GM19025 (cell line): ENCODE measurements around the gene CRYL1.
"Not testable (repeated sequence)": the region's sequence is repeated elsewhere in the genome, so short reads cannot be mapped to it uniquely, and the experiment has no call there.

Experiments
- ATAC-seq: cut with Tn5 transposase; IDR thresholded peaks from one replicate; pipeline ENCODE4 v1.9.1; 2021; ENCODE audit warnings: mild to moderate bottlenecking, low read depth, moderate library complexity; ENCODE audit not compliant: unreplicated experiment

Gene CRYL1

GRCh38 chr13:20461860-20462532 lies 63.7 kb downstream of the CRYL1 start:
- no peak for ATAC-seq

DNA sequence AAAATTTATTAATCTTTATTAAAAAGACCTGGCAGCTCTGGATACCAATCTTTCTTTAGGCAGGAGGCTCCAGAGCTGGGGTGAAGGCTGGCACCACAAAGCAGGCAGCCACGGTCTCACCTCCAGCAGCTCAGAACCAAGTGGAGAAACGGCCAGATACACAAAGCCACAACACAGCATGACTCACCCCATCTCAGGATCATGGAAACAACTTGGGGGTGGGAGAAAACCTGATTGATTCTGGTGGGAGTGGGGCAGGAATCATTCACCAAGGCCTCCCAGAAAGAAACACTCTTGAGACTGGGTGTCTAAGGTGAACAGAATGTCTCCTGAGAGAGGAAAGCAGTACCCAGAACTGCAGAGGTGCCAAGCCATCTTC lies 64.2 kb downstream of the CRYL1 start:
- ATAC-seq: no peak

DNA sequence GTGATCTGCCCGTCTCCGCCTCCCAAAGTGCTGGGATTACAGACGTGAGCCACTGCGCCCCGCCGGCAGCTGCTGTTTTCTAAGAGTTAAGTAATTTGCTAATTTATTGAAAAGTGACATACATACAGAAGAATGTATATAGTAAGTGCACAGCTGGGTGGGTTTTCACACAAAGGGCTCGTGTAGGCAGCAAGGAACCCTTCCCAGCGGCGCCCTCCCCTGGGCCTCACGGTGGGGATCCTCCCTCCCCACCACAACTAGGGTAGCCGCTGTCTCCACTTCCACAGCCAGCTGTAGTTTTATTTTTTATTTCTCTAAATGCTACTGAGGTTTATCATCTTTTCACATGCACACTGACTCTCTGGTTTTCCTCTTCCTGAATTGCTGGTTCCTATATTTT lies 64.9 kb downstream of the CRYL1 start:
- no peak for ATAC-seq

- no peak for ATAC-seq
These were observed 68.0 kb downstream of the CRYL1 start for GRCh38 chr13:20457670-20458069.

DNA sequence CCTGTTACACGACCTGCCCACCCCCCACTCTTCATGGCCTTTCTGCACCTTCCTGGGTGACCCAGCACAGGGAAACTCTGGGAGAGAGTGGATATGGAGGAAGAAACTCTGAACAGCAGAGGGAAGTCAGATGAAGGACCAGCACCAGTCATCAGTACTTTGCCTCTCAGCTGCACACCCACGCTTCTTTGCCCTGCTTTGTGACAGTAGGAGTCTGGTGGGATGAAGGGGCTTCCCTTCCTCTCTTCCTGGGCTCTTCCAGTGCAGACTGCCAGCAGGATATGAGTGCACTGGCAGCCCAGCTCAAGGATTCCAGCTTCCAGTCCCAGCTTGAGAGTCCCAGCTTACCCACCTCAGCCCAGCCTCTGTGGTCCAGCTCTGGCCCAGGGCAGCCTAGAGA lies 68.9 kb downstream of the CRYL1 start:
- ATAC-seq: no peak

DNA sequence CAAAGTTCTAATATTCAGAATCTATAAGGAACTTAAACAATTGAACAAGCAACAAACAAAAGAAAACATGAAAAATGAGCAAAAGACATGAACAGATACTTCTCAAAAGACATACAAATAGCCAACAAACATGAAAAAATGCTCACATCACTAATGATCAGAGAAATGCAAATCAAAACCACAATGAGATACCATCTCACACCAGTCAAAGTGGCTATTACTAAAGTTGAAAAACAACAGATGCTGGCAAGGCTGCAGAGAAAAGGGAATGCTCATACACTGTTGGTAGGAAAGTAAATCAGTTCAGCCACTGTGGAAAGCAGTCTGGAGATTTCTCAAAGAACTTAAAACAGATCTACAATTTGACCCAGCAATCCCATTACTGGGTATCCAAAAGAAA lies 74.3 kb downstream of the CRYL1 start:
- no peak for ATAC-seq

DNA sequence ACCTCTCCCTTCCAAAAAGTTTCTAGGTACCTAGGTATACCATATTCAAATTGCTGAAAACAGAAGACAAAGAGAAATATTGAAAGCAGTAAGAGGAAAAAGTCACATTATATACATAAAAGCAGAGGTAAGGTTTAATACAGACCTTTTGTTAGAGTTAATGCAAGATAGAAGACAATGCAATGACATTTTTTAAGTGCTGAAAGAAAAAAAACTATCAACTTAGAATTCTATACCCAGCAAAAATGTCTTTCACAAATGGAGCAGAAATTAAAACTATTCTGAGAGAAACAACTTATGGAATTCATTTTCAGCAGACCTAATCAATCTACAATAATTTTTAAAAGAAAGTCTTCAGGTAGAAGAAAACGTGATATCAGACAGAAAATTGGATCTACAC lies 77.2 kb downstream of the CRYL1 start:
- ATAC-seq: no peak

GRCh38 chr13:20446900-20447299 lies 78.8 kb downstream of the CRYL1 start:
- ATAC-seq: no peak

- no peak for ATAC-seq
These were observed 79.3 kb downstream of the CRYL1 start for GRCh38 chr13:20446405-20446804.

GRCh38 chr13:20442798-20443381 lies 82.8 kb downstream of the CRYL1 start:
- ATAC-seq: no peak

- ATAC-seq: no peak
These were observed 83.3 kb downstream of the CRYL1 start for GRCh38 chr13:20442375-20442774.

- no peak for ATAC-seq
These were observed 83.8 kb downstream of the CRYL1 start for GRCh38 chr13:20441879-20442278.

GRCh38 chr13:20441056-20441455 lies 84.6 kb downstream of the CRYL1 start:
- ATAC-seq: no peak

DNA sequence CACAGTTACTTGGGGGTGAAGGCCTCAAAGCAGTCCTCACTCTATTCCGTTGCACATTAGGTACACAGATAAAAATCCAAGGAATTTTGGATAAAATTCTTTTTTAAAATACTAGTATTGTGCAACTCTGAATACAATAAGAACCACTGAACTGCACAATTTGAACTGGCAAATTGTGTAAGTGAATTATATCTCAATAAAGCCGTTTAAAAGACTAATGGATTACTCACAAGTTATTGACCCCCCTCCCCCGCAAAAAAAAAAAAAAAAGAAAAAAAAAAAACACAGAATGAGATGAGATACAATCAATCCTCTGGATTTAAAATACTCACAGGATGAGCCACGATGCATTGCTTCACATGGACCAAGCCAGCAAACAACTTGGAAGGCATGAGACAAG lies 86.4 kb downstream of the CRYL1 start:
- ATAC-seq: no peak

DNA sequence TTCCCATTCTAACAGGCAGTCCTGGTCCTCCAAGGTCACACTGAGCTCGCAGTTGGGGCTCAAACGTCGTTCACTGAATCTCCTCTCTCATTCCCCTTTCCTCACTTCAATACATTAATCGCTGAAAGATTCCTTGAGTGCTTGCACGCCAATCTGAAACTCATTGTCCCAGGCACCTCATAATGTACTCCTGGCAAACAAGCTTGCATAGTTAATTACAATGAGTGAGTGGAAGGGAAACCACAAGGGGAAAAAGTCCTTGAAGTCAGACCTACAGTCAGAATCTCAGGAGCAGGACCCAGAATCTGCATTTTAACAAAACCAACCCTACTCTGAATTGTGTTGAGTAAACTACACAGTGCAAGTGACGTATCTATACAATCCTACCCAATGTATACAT lies 86.9 kb downstream of the CRYL1 start:
- no peak for ATAC-seq

DNA sequence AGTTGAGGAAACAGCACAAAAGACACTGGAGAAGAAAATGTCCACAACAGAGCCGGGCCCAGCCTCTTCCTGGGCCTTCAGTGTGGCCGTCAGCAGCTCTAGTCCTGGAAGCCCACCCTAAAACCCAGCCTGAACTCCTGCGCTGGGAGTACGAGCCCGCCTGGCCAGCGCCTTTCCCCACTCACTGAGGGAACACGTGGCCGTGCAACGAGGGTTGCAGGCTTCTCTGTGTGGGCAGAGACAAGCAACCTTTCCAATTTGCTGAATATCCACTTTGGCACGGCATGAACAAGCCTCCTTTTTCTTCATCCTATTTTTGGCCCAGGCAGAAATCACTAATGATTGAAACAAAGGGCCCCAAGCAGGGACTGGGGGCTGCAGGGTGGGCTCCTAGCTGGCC lies 89.2 kb downstream of the CRYL1 start:
- ATAC-seq: no peak

DNA sequence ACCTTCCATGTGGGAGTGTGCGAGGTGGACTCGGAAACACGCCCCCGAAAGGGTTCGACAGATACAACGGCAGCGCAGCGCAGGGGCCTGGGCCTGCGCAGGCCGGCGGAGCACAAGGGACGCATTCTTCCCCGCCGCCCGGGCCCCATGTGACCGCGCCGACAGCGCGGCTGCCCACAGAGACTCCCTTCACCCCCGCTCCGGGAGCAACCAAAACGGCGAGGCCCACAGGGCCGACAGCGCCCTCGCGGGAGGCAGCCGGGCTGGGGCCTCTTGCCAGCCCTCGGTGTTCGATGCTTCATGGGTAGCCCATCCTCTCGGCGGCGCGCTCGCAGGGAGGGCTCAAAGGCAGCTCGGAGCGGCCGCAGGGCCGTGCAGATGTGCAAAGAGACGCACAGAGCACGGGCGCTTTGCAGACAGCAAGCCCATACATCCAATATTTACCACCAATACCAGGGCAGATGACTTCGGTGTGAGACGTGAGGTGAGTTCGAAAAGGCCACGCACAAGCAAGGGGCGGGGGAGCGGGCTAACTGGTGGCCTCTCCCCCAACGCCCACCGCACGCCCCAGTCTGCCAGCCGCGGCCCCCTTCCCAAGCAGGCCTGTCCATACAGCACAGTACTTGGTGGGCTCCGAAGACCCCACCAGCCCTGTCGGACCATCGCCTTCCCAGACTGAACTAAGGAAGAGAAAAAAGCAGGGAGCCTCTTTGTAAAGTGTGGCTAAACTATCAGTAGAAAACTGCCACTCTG lies 89.9 kb downstream of the CRYL1 start:
- no peak for ATAC-seq

GRCh38 chr13:20434210-20434609 lies 91.4 kb downstream of the CRYL1 start:
- ATAC-seq: not testable (repeated sequence)

DNA sequence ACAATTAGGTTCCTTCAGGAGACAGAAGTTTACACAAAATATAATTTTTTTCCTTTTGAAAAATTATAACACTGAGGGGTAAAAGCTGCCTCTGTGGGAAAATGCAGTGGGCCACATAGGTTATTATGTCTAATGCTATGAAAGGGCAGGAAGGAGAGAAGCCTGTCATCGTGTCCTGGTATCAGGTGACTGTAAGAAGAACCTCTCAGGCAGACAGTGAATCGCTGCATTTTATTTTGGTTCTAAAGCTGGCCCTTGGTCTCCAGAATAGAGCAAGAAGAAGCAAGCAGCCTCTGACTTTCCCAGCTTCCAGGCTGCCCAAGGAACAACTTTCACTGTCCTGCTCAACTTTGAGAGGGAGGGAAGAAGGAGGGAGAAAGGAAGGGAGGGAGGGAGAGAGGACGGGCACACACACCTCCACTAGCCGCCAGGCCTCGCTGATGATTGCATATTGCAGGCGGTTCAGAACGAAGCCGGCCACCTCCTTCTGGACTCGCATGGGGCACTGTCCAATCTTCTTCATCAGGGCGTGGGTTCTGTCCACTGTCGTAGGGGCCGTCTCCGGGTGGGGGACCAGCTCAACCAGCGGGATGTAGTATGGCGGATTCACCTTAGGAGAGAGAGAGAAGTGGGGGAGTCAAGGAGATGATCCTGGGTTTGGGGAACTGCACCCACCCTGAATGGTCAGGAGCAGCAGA lies 93.8 kb downstream of the CRYL1 start:
- no peak for ATAC-seq

DNA sequence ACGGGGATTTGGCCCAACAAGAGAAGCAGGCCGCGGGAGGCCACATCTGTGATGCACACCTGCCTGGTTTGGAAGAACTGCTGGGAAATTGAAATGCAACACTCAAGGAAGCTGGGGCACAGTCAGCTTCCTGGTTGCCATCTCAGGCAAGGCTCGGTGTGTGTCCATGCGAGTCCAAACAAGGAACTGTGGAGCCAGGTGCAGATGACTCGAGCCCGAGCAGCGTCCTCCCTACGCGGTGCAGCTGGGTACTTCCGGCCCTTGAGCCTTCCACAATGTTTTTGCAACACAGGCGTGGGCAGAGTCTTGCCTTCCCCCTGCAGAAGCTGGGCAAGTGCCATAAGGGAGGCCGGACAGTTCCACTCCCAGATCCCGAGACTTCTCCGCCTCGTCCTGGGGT lies 94.6 kb downstream of the CRYL1 start:
- ATAC-seq: no peak

DNA sequence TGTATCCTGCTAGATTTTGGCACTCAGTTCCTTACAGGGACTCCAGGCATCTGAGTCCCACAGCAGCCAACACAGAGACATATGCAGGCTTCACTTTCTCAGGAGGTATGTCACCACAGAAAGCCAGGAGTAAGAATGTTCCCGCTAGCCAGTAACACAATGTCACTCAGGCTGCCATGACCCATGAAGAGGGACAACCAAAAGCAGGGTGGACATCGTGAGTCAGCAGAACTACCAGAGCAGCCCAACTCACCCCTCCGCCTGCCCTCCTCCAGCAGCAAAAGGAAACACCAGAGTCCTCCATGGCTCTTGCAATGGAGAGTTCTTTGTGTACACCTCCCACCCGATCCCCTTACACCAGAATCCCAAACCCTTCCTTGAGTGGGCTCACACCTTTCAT lies 95.4 kb downstream of the CRYL1 start:
- ATAC-seq: no peak
